GM23338 (cell line): ENCODE data around the gene STK39. TPM values are rescaled to one million over a fixed set of nuclear protein-coding genes. Genes with fewer than 3 reads are reported as not detected.

Source experiments
- ATAC-seq: fragments of 200-7000 bp; cut with Tn5 transposase; 3 replicates; pipeline ENCODE4 v1.9.1; 2020
- DNase-seq: peaks from one replicate; pipeline ENCODE4 v3.0.0-alpha.2; 2015; ENCODE audit warnings: low spot score
- H2AFZ ChIP-seq: fragments of 200-600 bp; sonication (generic); 2 replicates; pipeline ENCODE4 v1.8.0; 2016; ENCODE audit warnings: antibody characterized with exemption, mild to moderate bottlenecking, moderate library complexity
- H3F3A ChIP-seq: fragments of 200-600 bp; sonication (generic); replicated peaks from 2 replicates; pipeline ENCODE4 v1.8.0; 2017; ENCODE audit warnings: antibody characterized with exemption, mixed run types, low read depth
- H3K27ac ChIP-seq: fragments of 200-600 bp; sonication (generic); 2 replicates; pipeline ENCODE4 v1.6.1; 2016; ENCODE audit warnings: low read depth
- H3K27me3 ChIP-seq: fragments of 200-600 bp; sonication (generic); 2 replicates; pipeline ENCODE4 v1.8.0; 2016; ENCODE audit warnings: mild to moderate bottlenecking, mixed run types, moderate library complexity; ENCODE audit not compliant: insufficient read depth
- H3K36me3 ChIP-seq: fragments of 200-600 bp; sonication (generic); 2 replicates; pipeline ENCODE4 v1.8.0; 2016; ENCODE audit warnings: mild to moderate bottlenecking; ENCODE audit not compliant: insufficient read depth
- H3K4me1 ChIP-seq: fragments of 200-600 bp; sonication (generic); 2 replicates; pipeline ENCODE4 v1.8.0; 2016; ENCODE audit warnings: mild to moderate bottlenecking, moderate library complexity; ENCODE audit not compliant: insufficient read depth
- H3K4me2 ChIP-seq: fragments of 200-600 bp; sonication (generic); 2 replicates; pipeline ENCODE4 v1.7.1; 2017; ENCODE audit warnings: mixed run types
- H3K4me3 ChIP-seq: fragments of 200-600 bp; sonication (generic); 2 replicates; pipeline ENCODE4 v1.6.1; 2016; ENCODE audit warnings: mixed run types
- H3K79me2 ChIP-seq: fragments of 200-600 bp; sonication (generic); replicated peaks from 2 replicates; pipeline ENCODE4 v1.8.0; 2017; ENCODE audit warnings: mild to moderate bottlenecking; ENCODE audit not compliant: insufficient read depth
- H3K9me2 ChIP-seq: fragments of 200-600 bp; sonication (generic); 2 replicates; pipeline ENCODE4 v1.8.0; 2017; ENCODE audit not compliant: insufficient read depth
- H4K20me1 ChIP-seq: fragments of 200-600 bp; sonication (generic); replicated peaks from 2 replicates; pipeline ENCODE4 v1.8.0; 2017; ENCODE audit warnings: mild to moderate bottlenecking; ENCODE audit not compliant: insufficient read depth
- H3K27ac Mint-ChIP-seq: 2 replicates; pipeline ENCODE4 v1.8.0; 2020; ENCODE audit warnings: inconsistent platforms, mild to moderate bottlenecking, moderate library complexity, mixed read lengths
- H3K27me3 Mint-ChIP-seq: 3 replicates; pipeline ENCODE4 v1.8.0; 2022; ENCODE audit warnings: low read depth, mild to moderate bottlenecking, moderate library complexity, mixed read lengths, inconsistent platforms; ENCODE audit not compliant: insufficient read depth, poor library complexity
- H3K36me3 Mint-ChIP-seq: 3 replicates; pipeline ENCODE4 v1.8.0; 2021; ENCODE audit warnings: low read depth, mild to moderate bottlenecking, inconsistent platforms, moderate library complexity, mixed read lengths
- H3K4me1 Mint-ChIP-seq: 3 replicates; pipeline ENCODE4 v1.8.0; 2020; ENCODE audit warnings: mild to moderate bottlenecking, inconsistent platforms, mixed read lengths
- H3K4me3 Mint-ChIP-seq: 3 replicates; pipeline ENCODE4 v1.8.0; 2021; ENCODE audit warnings: moderate library complexity, mild to moderate bottlenecking, inconsistent platforms, mixed read lengths
- H3K9me3 Mint-ChIP-seq: 3 replicates; pipeline ENCODE4 v1.8.0; 2020; ENCODE audit warnings: moderate library complexity, mild to moderate bottlenecking, inconsistent platforms, mixed read lengths
- CTCF ChIP-seq, 2 experiments: fragments of 200-600 bp in 1 of 2; sonication (generic) in 1 of 2; conservative IDR thresholded peaks; 2 replicates each; pipeline versions ENCODE4 v1.5.1 to v1.6.1; 2016 to 2017; ENCODE audit warnings: antibody characterized with exemption in 2 of 2, low read depth in 2 of 2, mild to moderate bottlenecking in 2 of 2, moderate library complexity in 1 of 2
- EZH2 ChIP-seq: fragments of 200-600 bp; sonication (generic); IDR thresholded peaks from one replicate; pipeline ENCODE4 v1.8.0; 2017; ENCODE audit warnings: antibody characterized with exemption, mild to moderate bottlenecking, low read depth; ENCODE audit not compliant: unreplicated experiment
- EZH2phosphoT487 ChIP-seq: fragments of 200-600 bp; sonication (generic); IDR thresholded peaks from one replicate; pipeline ENCODE4 v1.8.1; 2018; ENCODE audit warnings: antibody characterized with exemption; ENCODE audit not compliant: unreplicated experiment
- JUNB ChIP-seq: IDR thresholded peaks from one replicate; pipeline ENCODE4 v1.6.1; 2016; ENCODE audit warnings: antibody characterized with exemption; ENCODE audit not compliant: unreplicated experiment
- NANOG ChIP-seq: IDR thresholded peaks from 2 replicates; pipeline ENCODE4 v1.6.1; 2016; ENCODE audit warnings: antibody characterized with exemption, borderline replicate concordance
- POLR2AphosphoS5 ChIP-seq: IDR thresholded peaks from 2 replicates; pipeline ENCODE4 v1.6.1; 2016; ENCODE audit warnings: antibody characterized with exemption, low read depth
- STAT1 ChIP-seq: IDR thresholded peaks from one replicate; pipeline ENCODE4 v1.6.1; 2016; ENCODE audit warnings: antibody characterized with exemption; ENCODE audit not compliant: unreplicated experiment
- ZNF114 ChIP-seq: fragments of 250-450 bp; sonication (Bioruptor Pico); IDR thresholded peaks from 2 replicates; pipeline ENCODE4 v1.5.0; 2020; ENCODE audit warnings: mild to moderate bottlenecking, moderate library complexity
- ZNF331 ChIP-seq: fragments of 250-450 bp; sonication (Bioruptor Pico); IDR thresholded peaks from 2 replicates; pipeline ENCODE4 v1.5.0; 2020; ENCODE audit warnings: low read depth, mild to moderate bottlenecking, moderate library complexity
- ZNF462 ChIP-seq: fragments of 250-450 bp; sonication (Bioruptor Pico); IDR thresholded peaks from 2 replicates; pipeline ENCODE4 v1.5.0; 2020; ENCODE audit warnings: mild to moderate bottlenecking, moderate library complexity
- polyA plus RNA-seq: library from polyadenylated mRNA; unstranded; fragments of >200 nt; fragmentation: Nextera tagmentation; extraction: Ambion mirVana; gene quantifications from 2 replicates; pipeline ENCODE4 v1.2.1, GENCODE V29; 2016
- total RNA-seq: library from RNA; depleted of rRNA; stranded (reverse); fragments of >200 nt; shearing (Covaris generic); gene quantifications from 2 replicates; pipeline ENCODE4 v1.2.3, GENCODE V29; 2014

The STK39 gene
- total and polyA plus RNA-seq, 2 experiments from 2014 or later, result 9.5 to 16.9 TPM

- Histone ChIP-seq H3K27me3 (no peaks in the 10 kb centered on the region), H3K9me2 (no peaks in the 10 kb centered on the region), H3K36me3 (no peaks in the 10 kb centered on the region), H3K79me2 (no peaks in the 10 kb centered on the region), H3F3A (no peaks in the 10 kb centered on the region), H3K27ac (no peak overlapping the region), H2AFZ (no peak overlapping the region), H3K4me3 (no peak overlapping the region), H3K4me2 (no peak overlapping the region), H3K4me1 (no peaks in the 10 kb centered on the region), H4K20me1 (no peaks in the 10 kb centered on the region)
- H3K4me3 Mint-ChIP-seq, result no peak overlapping the region
- H3K27ac Mint-ChIP-seq, result no peak overlapping the region
- no peak for TF ChIP-seq ZNF331 (CRISPR knock-in tag)
- no peak for TF ChIP-seq CTCF (conservative IDR thresholded peaks at IDR 0.05; ENCODE audit: low read depth in 2 of 2)
- DNase-seq, result no peak
- H3K9me3 Mint-ChIP-seq, result 0 out of 3 replicates have a peak, but pooled peaks cover 4% of the 10 kb centered on the region
- no peak for ATAC-seq
- H3K27me3 Mint-ChIP-seq, result no peaks in the 10 kb centered on the region
- H3K4me1 Mint-ChIP-seq, result no peaks in the 10 kb centered on the region
- H3K36me3 Mint-ChIP-seq, result peaks cover 6% of the 10 kb centered on the region; the same call in 1 of the 3 replicates
Observed at GRCh38 chr2:168006498-168006897, 240.9 kb downstream of the STK39 start.

GRCh38 chr2:168005586-168005985 lies 241.8 kb downstream of the STK39 start:
- Mint-ChIP-seq H3K4me1 (no peaks in the 10 kb centered on the region), H3K4me3 (no peak overlapping the region), H3K27ac (no peak overlapping the region), H3K9me3 (0 out of 3 replicates have a peak, but pooled peaks cover 4% of the 10 kb centered on the region), H3K27me3 (no peaks in the 10 kb centered on the region), H3K36me3 (peaks cover 6% of the 10 kb centered on the region; the same call in 1 of the 3 replicates)
- no peaks in the 10 kb centered on the region for H3F3A ChIP-seq
- H3K9me2 ChIP-seq, result no peaks in the 10 kb centered on the region
- DNase-seq (no peak), ATAC-seq (no peak)
- no peak overlapping the region for H3K27ac ChIP-seq
- H3K27me3 ChIP-seq, result no peaks in the 10 kb centered on the region
- no peaks in the 10 kb centered on the region for H3K36me3 ChIP-seq
- no peaks in the 10 kb centered on the region for H4K20me1 ChIP-seq
- H3K79me2 ChIP-seq, result no peaks in the 10 kb centered on the region
- H3K4me2 ChIP-seq, result no peak overlapping the region
- no peak overlapping the region for H2AFZ ChIP-seq
- no peak overlapping the region for H3K4me3 ChIP-seq
- H3K4me1 ChIP-seq, result no peaks in the 10 kb centered on the region
- no peak for TF ChIP-seq ZNF331 (CRISPR knock-in tag)
- TF ChIP-seq STAT1, result no peak
- TF ChIP-seq ZNF114 (CRISPR knock-in tag), result no peak
- no peak for TF ChIP-seq EZH2phosphoT487
- no peak for TF ChIP-seq NANOG
- no peak for TF ChIP-seq JUNB
- TF ChIP-seq CTCF (conservative IDR thresholded peaks at IDR 0.05; ENCODE audit: low read depth in 2 of 2), result no peak
- TF ChIP-seq POLR2AphosphoS5, result no peak
- no peak for TF ChIP-seq EZH2
- TF ChIP-seq ZNF462, result no peak
